Colonic mucosa (tissue), 4 donors: ENCODE measurements around the gene CABLES2. TPM values are rescaled to one million over a fixed set of nuclear protein-coding genes. Genes with fewer than 3 reads are reported as not detected.

Source experiments
- DNase-seq: peaks from one replicate; pipeline ENCODE4 v3.0.0-alpha.2; 2020
- H3K27ac ChIP-seq: fragments of 200-600 bp; one replicate; pipeline ENCODE4 v1.8.0; 2021
- H3K27me3 ChIP-seq: fragments of 200-600 bp; one replicate; pipeline ENCODE4 v1.8.0; 2021
- H3K36me3 ChIP-seq: fragments of 200-600 bp; one replicate; pipeline ENCODE4 v1.8.0; 2021
- H3K4me1 ChIP-seq: fragments of 200-600 bp; one replicate; pipeline ENCODE4 v1.8.0; 2021; ENCODE audit warnings: mild to moderate bottlenecking
- H3K4me3 ChIP-seq: fragments of 200-600 bp; one replicate; pipeline ENCODE4 v1.8.0; 2021
- H3K9ac ChIP-seq, 2 donors: one replicate each; pipeline ENCODE4 v1.7.0; 2013; ENCODE audit warnings: control low read depth in 2 of 2, low read depth in 2 of 2, low read length in 2 of 2
- H3K9me3 ChIP-seq: fragments of 200-600 bp; one replicate; pipeline ENCODE4 v1.8.0; 2021
- CTCF ChIP-seq: fragments of 200-600 bp; IDR thresholded peaks from one replicate; pipeline ENCODE4 v1.8.0; 2022; ENCODE audit warnings: antibody characterized with exemption, mild to moderate bottlenecking
- intact Hi-C: fragments of 100-400 bp; cut with DNase I; formaldehyde crosslinking; loops from one replicate; pipeline ENCODE4 v1.14.1; 2022
- total RNA-seq, 2 donors: library from RNA; stranded (reverse); fragmentation: NEBNext Ultra II Directional in 1 of 2; extraction: Animal tissue kit (Norgen Biotek cat#: 25700) in 1 of 2; gene quantifications; one replicate each; pipeline ENCODE4 v1.2.1, GENCODE V29; 2021
- donor health status: healthy.
- donor health status: DM: no; HTN: no; CAD: no.
- donor health status: DM: no; HTN: no; CAD: no.

CABLES2 gene
- total RNA-seq, 2 donors from 2014 or later = 7.8 to 10.5 TPM

GRCh38 chr20:62395311-62396242 lies 11.5 kb downstream of the CABLES2 start:
- Histone ChIP-seq H3K4me1 (no peaks in the 10 kb centered on the region), H3K27me3 (no peaks in the 10 kb centered on the region), H3K9ac (no peak overlapping the region), H3K27ac (no peak overlapping the region), H3K4me3 (no peak overlapping the region), H3K36me3 (no peaks in the 10 kb centered on the region), H3K9me3 (no peaks in the 10 kb centered on the region)
- no peak for TF ChIP-seq CTCF
- intact Hi-C loops = no loop called here
- no peak for DNase-seq

GRCh38 chr20:62394248-62395245 lies 12.5 kb downstream of the CABLES2 start:
- Histone ChIP-seq H3K4me1 (no peaks in the 10 kb centered on the region), H3K27ac (no peak overlapping the region), H3K27me3 (no peaks in the 10 kb centered on the region), H3K36me3 (no peaks in the 10 kb centered on the region), H3K4me3 (no peak overlapping the region), H3K9me3 (no peaks in the 10 kb centered on the region), H3K9ac (no peak overlapping the region)
- intact Hi-C loops = no loop called here
- no peak for DNase-seq
- no peak for TF ChIP-seq CTCF

- Histone ChIP-seq H3K9me3 (no peaks in the 10 kb centered on the region), H3K27ac (no peak overlapping the region), H3K36me3 (no peaks in the 10 kb centered on the region), H3K27me3 (no peaks in the 10 kb centered on the region), H3K4me1 (no peaks in the 10 kb centered on the region), H3K9ac (no peak overlapping the region), H3K4me3 (no peak overlapping the region)
- no peak for DNase-seq
- TF ChIP-seq CTCF = no peak
- intact Hi-C loops = no loop called here
Measured at GRCh38 chr20:62393830-62394229, 13.3 kb downstream of the CABLES2 start.

GRCh38 chr20:62393335-62393665 lies 13.8 kb downstream of the CABLES2 start:
- no peak overlapping the region for H3K4me3 ChIP-seq
- no peaks in the 10 kb centered on the region for H3K9me3 ChIP-seq
- H3K9ac ChIP-seq = no peak overlapping the region
- H3K4me1 ChIP-seq = peaks cover 1% of the 10 kb centered on the region
- H3K27ac ChIP-seq = no peak overlapping the region
- no peaks in the 10 kb centered on the region for H3K36me3 ChIP-seq
- H3K27me3 ChIP-seq = no peaks in the 10 kb centered on the region
- TF ChIP-seq CTCF = no peak
- DNase-seq = no peak
- intact Hi-C loops = no loop called here

- H3K27me3 ChIP-seq = no peaks in the 10 kb centered on the region
- intact Hi-C loops = no loop called here
- no peak overlapping the region for H3K4me3 ChIP-seq
- H3K36me3 ChIP-seq = no peaks in the 10 kb centered on the region
- no peak overlapping the region for H3K9ac ChIP-seq
- no peaks in the 10 kb centered on the region for H3K9me3 ChIP-seq
- H3K4me1 ChIP-seq = peaks cover 6% of the 10 kb centered on the region
- DNase-seq = no peak
- no peak for TF ChIP-seq CTCF
- no peak overlapping the region for H3K27ac ChIP-seq
Measured at GRCh38 chr20:62392621-62393334, 14.3 kb downstream of the CABLES2 start.
